GM19328 (cell line): ENCODE data around the gene PMPCA.
"Not testable (repeated sequence)": the region's sequence is repeated elsewhere in the genome, so short reads cannot be mapped to it uniquely, and the experiment has no call there.

ENCODE experiments used
- ATAC-seq: cut with Tn5 transposase; IDR thresholded peaks from one replicate; pipeline ENCODE4 v1.9.1; 2021; ENCODE audit warnings: mild to moderate bottlenecking, moderate library complexity; ENCODE audit not compliant: unreplicated experiment

Gene PMPCA

DNA sequence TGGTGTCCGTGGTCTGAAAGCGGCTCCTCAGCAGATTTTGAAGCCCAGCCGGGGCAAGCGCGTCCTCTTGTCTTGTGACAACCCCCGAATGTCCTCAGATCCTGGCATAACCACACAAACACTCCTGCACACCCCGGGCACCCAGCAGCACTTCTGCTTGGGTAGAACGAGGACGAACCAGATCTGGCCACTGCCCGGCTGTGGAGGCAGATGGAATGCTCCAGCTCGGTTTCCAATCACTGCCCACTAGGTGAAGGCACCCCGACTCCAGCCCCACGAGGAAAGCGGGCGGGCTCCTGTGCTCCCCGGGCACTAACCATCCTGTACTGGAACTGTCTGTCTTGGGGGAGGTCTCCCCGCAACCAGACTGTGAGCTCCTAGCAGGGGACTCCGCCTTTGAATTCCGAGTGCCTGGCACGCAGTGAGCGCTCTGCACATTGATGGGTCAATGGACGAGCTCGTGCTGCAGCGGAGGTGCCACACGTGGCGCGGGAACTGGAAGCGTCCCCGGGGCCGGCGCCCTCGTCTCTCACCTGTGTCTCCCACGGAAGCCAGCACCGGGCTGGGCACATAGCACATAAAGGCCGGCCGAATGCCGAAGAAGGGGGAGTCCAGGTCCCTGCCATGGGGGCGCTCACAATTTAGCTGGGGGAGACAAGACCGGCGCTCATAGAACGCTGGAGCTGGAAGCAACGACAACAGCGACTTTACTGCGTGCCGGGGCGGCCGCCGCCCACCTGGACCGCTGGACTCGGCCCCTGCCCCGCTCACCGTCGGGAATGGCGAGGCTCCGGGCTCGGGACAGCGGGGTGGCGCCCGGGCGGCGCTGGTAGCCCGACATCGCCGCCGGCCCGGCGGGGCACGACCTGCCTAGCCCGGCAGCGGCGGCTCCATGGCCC is 652 bp upstream of the PMPCA start:
- ATAC-seq: peak; percentile 8

DNA sequence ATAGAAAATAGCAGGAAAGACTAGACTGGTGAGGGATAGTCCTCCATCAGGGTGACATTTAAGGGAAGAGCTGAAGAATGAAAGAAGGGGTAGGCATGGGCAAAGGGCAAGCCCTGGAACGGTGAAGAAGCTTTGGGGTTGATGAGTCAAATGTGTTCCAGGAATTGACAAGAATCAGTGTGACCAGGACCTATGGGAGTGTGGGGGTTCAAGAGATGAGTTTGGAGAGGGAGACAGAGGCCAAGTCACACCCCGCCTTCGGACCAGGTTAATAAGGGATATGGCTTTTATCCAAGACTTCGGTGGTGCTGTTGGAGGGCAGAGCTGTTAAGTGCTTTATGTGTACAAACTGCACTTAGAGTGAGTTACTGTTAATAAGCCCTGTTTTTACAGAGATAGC is 920 bp downstream of the PMPCA start:
- no peak for ATAC-seq

DNA sequence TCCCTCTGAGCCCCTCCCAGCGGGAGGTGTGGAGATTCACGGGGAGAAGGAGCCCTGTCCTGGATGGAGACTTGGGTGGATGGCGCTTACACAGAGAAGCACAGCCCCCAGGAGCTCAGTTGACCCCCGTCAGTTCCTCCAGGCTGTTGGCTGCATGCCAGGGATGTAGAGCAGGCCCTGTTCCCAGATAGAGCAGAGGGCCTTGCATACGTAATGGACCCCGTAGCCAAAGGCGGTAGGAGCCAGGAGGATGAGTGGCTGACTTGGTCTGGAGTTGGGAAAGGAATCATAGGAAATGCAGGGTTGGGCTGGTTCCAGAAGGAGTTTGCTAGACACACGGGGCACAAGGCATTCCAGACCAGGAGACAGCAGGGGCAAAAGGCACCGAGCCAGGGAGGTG is 2.5 kb downstream of the PMPCA start:
- ATAC-seq: no peak

DNA sequence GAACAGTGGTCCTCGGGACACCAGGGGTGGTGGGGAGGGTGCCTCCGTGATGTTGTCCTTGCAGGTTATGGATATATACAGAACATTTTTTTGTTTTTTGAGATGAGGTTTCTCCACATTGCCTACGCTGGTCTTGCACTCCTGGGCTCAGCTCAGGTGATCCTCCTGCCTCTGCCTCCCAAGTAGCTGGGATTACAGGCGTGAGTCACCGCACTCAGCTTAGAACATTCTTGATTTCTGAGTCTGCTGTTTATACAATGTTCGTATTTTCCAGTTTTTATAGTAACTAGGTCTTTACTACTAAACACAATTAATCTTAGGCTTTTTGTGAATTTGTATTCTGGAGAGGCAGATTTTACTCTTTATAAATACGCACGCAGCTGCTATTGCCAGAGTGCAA is 6.0 kb downstream of the PMPCA start:
- no peak for ATAC-seq

DNA sequence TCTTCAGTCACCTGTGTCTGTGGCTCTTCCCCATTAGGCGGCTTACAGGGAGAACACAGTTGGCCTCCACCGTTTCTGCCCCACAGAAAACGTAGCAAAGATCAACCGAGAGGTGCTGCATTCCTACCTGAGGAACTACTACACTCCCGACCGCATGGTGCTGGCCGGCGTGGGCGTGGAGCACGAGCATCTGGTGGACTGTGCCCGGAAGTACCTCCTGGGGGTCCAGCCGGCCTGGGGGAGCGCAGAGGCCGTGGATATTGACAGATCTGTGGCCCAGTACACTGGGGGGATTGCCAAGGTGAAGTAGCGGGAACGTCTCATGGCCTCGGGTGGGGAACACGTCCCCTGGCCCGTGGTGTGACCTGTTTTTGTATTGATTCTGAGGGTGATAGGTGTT is 6.5 kb downstream of the PMPCA start:
- ATAC-seq: no peak

DNA sequence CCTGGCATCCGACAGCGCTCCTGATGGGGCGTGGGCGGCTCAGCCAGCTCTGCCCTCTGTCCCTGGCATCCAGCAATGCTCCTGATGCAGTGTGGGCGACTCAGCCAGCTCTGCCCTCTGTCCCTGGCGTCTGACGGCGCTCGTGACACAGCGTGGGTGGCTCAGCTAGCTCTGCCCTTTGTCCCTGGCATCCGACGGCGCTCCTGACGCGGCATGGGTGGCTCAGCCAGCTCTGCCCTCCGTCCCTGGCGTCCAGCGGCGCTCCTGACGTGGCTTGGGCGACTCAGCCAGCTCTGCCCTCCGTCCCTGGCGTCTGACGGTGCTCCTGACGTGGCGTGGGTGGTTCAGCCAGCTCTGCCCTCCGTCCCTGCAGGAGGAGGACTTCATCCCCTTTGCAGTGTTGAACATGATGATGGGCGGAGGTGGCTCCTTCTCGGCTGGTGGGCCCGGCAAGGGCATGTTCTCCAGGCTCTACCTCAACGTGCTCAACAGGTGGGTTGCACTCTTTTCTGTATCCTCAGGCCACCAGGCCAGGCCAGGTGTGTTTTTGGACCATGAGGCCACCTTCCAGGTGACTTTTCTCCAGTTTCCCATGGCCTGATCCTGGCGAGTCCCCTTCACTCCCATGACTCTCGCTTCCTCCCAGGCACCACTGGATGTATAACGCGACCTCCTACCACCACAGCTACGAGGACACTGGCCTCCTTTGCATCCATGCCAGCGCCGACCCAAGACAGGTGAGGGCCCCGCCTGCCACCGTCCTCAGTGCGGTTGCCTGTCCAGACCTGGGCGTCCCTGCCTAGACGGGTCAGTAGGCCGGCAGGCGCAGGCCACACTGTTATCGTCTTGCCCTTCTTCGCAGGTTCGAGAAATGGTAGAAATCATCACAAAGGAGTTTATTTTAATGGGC is 8.0 kb downstream of the PMPCA start:
- no peak for ATAC-seq

DNA sequence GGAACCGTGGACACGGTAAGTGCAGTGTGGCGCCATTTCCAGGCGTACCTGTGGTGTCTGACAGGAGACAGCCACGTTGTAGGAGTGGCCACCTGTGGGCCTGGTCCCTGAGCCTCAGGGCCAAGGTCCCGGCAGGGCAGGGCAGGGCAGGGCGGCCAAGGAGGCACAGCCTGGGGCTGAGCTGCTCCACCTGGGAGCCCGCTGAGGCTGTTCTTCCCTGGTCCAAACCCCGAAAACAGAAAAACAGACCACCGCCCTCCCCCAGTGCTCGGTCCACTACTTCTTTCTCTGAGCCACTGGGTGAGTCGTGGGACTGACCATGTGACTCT is 8.6 kb downstream of the PMPCA start:
- no peak for ATAC-seq

DNA sequence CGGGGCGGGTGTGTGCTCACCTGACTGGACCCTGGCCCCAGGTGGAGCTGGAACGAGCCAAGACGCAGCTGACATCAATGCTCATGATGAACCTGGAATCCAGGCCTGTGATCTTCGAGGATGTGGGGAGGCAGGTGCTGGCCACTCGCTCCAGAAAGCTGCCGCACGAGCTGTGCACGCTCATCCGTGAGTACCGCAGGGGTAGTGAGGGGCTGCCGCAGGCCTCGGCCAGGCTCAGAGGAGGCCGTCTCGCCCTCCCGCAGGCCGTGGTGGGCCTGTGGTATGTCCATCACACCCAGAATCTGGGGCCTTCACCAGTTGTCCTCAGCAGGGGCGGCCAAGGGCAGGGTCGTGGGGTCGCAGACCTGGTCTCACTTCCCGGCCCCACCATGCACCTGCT is 11.3 kb downstream of the PMPCA start:
- no peak for ATAC-seq

DNA sequence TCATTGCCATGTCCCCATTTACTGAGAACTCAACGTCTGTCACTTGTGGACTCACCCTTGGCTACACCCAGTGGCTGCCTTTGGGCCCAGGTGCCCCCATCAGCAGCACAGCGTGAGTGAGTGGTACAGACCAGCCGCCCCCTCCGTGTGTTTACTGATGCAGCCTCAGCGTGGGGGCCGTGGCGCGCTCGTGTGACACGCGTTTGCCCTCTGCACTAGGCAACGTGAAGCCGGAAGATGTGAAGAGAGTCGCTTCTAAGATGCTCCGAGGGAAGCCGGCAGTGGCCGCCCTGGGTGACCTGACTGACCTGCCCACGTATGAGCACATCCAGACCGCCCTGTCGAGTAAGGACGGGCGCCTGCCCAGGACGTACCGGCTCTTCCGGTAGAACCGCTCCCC is 12.4 kb downstream of the PMPCA start:
- ATAC-seq: no peak

DNA sequence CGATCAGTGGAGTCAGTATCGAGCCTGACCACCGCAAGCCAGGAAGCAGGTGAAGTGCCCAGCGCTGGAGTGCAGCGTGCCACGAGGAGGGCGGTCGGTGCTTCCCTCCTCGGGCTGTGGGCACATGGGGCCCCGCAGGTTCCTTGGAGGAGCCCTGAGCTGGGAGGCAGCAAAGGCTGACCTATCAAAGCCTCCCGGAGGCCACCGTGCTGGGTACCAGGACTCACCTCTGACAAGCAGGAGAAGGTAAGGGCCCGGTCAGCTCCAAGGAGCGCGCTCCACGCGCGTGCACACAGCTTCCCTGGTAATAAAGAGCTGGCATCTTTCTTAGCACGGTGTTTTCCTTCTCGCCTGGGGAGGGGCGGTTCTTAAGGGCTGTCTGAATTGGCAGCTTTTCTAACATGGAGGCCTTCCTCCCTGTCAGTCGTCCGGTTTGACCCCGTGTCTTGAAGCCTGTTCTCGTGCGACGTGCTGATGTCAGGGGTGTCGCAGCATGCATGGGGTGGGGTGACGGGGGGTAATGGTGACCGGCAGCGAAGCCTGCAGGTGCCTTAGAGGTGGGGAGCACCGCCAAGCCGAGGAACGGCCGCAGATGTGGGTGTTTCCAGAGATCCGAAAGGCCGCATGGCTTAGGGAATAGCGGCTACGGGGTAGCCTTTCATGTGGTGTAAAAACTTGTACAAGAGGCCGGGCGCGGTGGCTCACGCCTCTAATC is 13.1 kb downstream of the PMPCA start:
- no peak for ATAC-seq

DNA sequence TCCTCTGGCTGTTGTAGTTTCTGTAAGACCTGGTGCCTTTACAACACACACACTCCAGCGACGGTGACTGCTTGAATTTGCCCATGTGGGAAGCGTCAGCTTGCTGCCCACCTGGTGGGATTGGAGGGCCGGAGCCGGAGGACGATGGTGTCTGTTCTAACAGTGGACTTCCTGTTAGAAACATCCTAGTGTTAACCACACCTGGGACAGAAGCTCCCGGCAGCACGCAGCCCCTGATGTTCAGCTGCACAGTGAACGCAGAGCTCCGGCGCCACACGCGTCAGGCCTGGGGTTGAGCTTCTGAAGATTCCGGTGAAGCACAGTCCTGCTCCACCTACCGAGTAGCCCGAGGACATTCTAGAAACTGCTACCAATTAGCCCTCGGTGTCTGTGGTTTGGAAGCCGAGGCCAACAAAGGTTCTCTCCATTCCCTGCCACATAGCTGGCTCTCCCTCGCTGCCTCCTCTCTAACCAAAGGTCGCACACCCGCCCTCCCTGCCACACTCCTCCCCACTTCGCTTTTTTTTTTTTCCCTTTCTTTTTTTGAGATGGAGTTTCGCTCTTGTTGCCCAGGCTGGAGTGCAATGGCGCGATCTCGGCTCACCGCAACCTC is 14.4 kb downstream of the PMPCA start:
- ATAC-seq: no peak

DNA sequence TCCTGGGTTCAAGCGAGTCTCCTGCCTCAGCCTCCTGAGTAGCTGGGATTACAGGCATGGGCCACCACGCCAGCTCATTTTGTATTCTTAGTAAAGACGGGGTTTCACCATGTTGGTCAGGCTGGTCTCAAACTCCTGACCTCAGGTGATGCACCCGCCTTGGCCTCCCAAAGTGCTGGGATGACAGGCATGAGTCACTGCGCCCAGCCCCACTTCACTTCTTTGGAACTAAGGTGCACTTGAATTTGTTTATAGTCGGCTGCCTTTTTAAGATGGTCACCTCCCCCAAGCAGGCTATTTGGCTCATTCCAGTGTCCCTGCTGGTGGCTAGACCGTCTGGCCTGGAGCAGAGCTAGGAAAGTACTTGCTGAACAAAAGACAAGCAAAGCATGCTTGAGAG is 14.9 kb downstream of the PMPCA start:
- ATAC-seq: not testable (repeated sequence)

DNA sequence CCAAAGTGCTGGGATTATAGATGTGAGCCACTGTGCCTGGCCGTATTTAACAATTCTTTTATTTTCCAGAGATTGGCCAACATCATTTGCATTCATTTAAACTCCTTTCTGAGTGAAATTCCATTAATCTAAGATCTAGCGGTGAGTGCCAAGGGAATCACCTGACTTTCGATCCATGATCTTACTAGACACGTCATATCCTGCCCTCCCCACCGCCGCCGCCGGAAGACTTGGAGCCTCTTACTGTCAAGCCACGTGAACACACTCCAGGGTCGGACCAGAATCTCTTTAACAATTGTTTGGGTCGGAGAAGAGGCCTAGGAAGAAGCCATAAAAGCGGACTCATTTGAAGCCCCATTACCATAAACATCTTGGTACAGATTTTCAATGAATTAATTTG is 16.3 kb downstream of the PMPCA start:
- ATAC-seq: no peak

DNA sequence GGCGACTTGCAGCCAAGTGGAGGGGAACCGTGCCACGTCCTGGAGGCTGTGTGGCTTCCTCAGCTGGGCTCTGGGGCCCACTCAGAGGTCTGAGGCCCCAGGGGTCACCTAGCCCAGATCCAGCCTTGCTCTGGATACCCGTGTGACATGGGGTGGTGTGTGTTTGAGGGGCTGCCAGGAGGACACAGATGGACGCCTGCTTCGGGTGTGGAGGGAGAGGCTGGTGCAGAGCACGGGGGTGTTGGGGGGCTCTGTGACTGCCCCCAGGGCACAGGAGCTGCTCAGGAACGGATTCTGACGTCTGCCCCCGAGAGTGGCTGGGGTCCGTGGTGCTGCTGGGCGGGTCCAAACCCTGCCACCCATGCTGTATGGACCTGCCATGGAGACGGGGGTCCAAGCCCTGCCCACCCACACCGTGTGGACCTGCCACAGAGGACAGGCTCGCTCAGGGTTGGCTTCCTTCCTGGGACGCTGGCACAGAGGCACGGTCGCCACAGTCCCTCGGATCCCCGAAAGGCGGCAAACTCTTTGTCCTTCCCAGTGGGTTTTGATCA is 18.7 kb downstream of the PMPCA start:
- ATAC-seq: no peak

DNA sequence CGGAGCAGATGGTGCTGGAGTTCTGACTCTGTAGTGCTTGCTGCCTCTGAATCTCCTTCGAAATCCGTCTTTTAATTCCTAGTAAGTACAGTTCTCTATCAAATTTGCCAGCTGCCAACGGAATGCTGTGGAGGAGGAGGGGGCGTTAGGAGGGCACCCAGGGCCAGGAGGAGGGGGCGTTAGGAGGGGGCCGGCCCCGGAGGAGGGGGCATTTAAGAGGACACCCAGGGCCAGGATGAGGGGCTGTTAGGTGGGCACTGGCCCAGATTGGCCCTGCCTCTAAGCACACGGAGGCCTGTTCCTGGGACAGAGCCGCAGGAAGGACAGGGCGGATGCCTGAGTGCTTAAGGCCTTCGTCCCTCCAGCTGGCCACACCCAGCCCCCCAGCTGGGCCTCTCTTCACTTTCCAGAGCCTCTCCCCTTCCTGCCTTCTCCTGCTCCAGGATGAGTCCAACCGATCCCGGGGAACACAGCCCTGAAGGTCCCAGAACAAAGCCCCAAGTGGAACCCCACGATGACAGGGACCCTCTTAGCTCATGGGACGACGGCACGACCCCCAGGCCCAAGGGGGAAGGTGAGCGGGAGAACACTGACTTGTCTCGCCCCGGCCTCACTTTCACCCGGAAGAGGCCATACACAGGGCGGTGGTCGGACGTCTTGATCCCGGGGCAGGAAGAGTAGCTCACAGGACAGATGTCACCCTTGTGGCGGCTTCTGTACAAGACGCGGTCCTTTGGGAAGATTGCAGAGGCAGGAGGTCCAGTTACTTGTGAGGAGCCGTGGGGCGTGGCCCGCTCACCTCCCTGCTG is 19.4 kb downstream of the PMPCA start:
- no peak for ATAC-seq

DNA sequence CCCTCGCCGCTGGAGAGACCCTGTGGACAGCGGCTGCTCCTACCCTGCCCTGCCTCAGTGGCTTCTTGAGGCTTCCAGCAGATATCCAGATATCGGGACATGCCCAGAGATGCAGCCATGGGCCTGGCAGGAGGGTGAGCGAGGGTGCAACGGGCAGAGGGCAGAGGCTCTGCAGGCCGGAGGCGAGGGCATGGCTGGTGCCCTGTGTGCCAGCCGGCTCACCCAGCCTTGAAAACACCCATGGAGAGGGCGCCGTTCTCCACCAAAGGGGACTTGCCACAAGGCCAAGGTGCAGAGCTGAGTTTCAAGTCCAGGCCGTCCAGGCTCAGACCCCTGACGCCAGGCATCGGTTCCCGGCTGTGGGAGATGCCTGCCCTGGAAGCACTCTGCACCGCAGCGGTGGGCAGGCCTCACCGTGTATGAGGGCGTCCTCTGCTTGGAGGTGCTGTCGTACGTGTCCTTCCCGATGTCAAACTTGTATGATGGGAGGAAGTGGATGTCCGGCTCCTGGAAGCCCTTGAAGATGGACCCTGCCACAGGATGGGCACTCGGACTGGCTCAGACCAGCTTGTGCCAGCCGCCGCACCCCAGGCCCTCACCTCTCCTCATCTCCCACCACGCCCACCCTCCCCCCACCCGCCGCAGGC is 20.3 kb downstream of the PMPCA start:
- no peak for ATAC-seq

DNA sequence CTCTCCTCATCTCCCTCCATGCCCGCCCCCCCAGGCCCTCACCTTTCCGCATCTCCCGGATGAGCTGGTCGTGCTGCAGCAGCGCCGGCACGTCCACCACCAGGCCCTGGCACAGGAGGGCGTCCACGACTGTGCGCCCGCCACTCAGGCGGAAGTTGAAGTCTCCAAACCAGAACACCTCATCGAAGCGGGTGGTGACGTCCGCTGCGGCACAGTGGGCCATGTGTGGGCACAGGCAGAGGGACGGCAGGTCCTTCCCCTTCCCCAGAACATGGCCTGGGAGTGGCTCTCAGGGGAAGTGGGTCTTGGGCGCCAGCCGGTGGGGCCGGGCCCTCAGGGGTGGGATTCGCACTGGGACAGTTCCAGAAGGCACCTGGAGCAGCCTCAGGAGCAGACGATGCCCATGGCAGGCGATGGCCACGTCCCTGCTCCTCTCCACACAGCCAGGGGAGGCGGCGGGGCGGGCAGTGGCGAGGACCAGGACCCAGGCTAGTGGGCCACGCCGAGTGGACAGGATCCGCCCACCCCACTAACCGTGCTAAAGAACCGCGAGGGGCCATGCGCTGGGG is 21.4 kb downstream of the PMPCA start:
- no peak for ATAC-seq

DNA sequence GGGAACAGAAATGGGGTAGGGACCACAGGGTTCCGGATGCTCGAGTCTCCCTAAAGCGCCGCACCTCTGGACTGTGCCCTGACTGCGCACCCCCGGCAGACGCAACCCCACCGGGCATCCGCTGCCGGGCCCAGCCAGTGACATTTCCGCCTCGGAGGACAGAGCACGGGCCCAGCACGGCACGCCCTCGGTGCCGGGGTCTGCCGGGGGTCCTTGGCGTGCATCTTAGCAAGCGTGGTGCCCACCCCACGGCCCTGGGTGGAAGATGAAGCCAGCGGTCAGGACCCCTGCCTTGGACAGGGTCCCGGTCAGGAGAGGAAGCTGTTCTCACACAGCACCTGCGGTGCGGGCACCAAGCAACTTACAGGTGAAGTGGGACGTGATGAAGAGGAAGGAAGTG is 22.1 kb downstream of the PMPCA start:
- ATAC-seq: no peak
